Chondrocyte (in vitro differentiated cells): Measurements from ENCODE around the gene KIF26B. TPM values are rescaled to one million over a fixed set of nuclear protein-coding genes. Genes with fewer than 3 reads are reported as not detected.

Experiments used
- DNase-seq: peaks from one replicate; pipeline ENCODE4 v3.0.0; 2021; ENCODE audit warnings: mixed read lengths, low spot score
- H3K27ac Mint-ChIP-seq: one replicate; pipeline ENCODE4 v1.8.0; 2021; ENCODE audit warnings: mild to moderate bottlenecking, moderate library complexity, mixed read lengths; ENCODE audit not compliant: unreplicated experiment
- H3K27me3 Mint-ChIP-seq: 2 replicates; pipeline ENCODE4 v1.8.0; 2021; ENCODE audit warnings: low read depth, mixed read lengths
- H3K36me3 Mint-ChIP-seq: 2 replicates; pipeline ENCODE4 v1.8.0; 2021; ENCODE audit warnings: low read depth, mixed read lengths
- H3K4me1 Mint-ChIP-seq: 2 replicates; pipeline ENCODE4 v1.8.0; 2021; ENCODE audit warnings: low read depth, mild to moderate bottlenecking, mixed read lengths
- H3K4me3 Mint-ChIP-seq: one replicate; pipeline ENCODE4 v1.8.0; 2021; ENCODE audit warnings: mild to moderate bottlenecking, moderate library complexity, mixed read lengths; ENCODE audit not compliant: unreplicated experiment
- H3K9me3 Mint-ChIP-seq: 2 replicates; pipeline ENCODE4 v1.8.0; 2021; ENCODE audit warnings: low read depth, mixed read lengths
- CTCF ChIP-seq: fragments of 200-600 bp; sonication (generic); IDR thresholded peaks from 2 replicates; pipeline ENCODE4 v1.5.0; 2021; ENCODE audit warnings: antibody characterized with exemption, mild to moderate bottlenecking, moderate library complexity
- total RNA-seq: library from RNA; stranded (reverse); gene quantifications from 3 replicates; pipeline ENCODE4 v1.2.1, GENCODE V29; 2021

The KIF26B gene
- total RNA-seq, 1 donor from 2014 or later: 47.0 TPM

GRCh38 chr1:245748240-245748639, 593.5 kb downstream of the KIF26B start:
- peaks cover 30% of the 10 kb centered on the region for H3K4me1 Mint-ChIP-seq
- H3K4me3 Mint-ChIP-seq: no peak overlapping the region
- H3K27ac Mint-ChIP-seq: no peak overlapping the region
- peaks cover 16% of the 10 kb centered on the region for H3K9me3 Mint-ChIP-seq
- peaks cover 25% of the 10 kb centered on the region for H3K36me3 Mint-ChIP-seq
- TF ChIP-seq CTCF: no peak
- no peak for DNase-seq
- H3K27me3 Mint-ChIP-seq: no peaks in the 10 kb centered on the region

- H3K9me3 Mint-ChIP-seq: peaks cover 16% of the 10 kb centered on the region
- H3K27me3 Mint-ChIP-seq: no peaks in the 10 kb centered on the region
- peaks cover 26% of the 10 kb centered on the region for H3K36me3 Mint-ChIP-seq
- H3K4me3 Mint-ChIP-seq: no peak overlapping the region
- TF ChIP-seq CTCF: no peak
- no peak for DNase-seq
- peaks cover 28% of the 10 kb centered on the region for H3K4me1 Mint-ChIP-seq
- no peak overlapping the region for H3K27ac Mint-ChIP-seq
Measured at GRCh38 chr1:245748646-245749045, 593.9 kb downstream of the KIF26B start.

GRCh38 chr1:245749053-245749452, 594.3 kb downstream of the KIF26B start:
- no peak for TF ChIP-seq CTCF
- peaks cover 28% of the 10 kb centered on the region for H3K4me1 Mint-ChIP-seq
- H3K9me3 Mint-ChIP-seq: peaks cover 16% of the 10 kb centered on the region
- peaks cover 26% of the 10 kb centered on the region for H3K36me3 Mint-ChIP-seq
- DNase-seq: no peak
- H3K27me3 Mint-ChIP-seq: no peaks in the 10 kb centered on the region
- no peak overlapping the region for H3K27ac Mint-ChIP-seq
- H3K4me3 Mint-ChIP-seq: no peak overlapping the region

- Mint-ChIP-seq H3K4me3 (no peak overlapping the region), H3K36me3 (peaks cover 25% of the 10 kb centered on the region), H3K27me3 (no peaks in the 10 kb centered on the region), H3K27ac (peak overlapping the region; percentile 50), H3K9me3 (peaks cover 18% of the 10 kb centered on the region), H3K4me1 (peaks cover 28% of the 10 kb centered on the region)
- TF ChIP-seq CTCF: no peak
- no peak for DNase-seq
Measured at GRCh38 chr1:245750261-245750660, 595.5 kb downstream of the KIF26B start.

GRCh38 chr1:245751116-245751515, 596.3 kb downstream of the KIF26B start:
- no peak overlapping the region for H3K4me3 Mint-ChIP-seq
- peaks cover 23% of the 10 kb centered on the region for H3K9me3 Mint-ChIP-seq
- H3K27ac Mint-ChIP-seq: peak overlapping the region; percentile 75
- no peak for TF ChIP-seq CTCF
- DNase-seq: no peak
- H3K27me3 Mint-ChIP-seq: no peaks in the 10 kb centered on the region
- H3K4me1 Mint-ChIP-seq: peaks cover 28% of the 10 kb centered on the region
- peaks cover 26% of the 10 kb centered on the region for H3K36me3 Mint-ChIP-seq
